Activated CD4-positive, CD25-positive, alpha-beta regulatory T cell (primary cell): ENCODE data around the gene GSE1.
"Not testable (repeated sequence)": the region's sequence is repeated elsewhere in the genome, so short reads cannot be mapped to it uniquely, and the experiment has no call there.

Experiments used
- DNase-seq, 4 experiments: peaks; one replicate each; lab custom pipeline; 2025; lab: John Stamatoyannopoulos, UW

GSE1 gene

DNA sequence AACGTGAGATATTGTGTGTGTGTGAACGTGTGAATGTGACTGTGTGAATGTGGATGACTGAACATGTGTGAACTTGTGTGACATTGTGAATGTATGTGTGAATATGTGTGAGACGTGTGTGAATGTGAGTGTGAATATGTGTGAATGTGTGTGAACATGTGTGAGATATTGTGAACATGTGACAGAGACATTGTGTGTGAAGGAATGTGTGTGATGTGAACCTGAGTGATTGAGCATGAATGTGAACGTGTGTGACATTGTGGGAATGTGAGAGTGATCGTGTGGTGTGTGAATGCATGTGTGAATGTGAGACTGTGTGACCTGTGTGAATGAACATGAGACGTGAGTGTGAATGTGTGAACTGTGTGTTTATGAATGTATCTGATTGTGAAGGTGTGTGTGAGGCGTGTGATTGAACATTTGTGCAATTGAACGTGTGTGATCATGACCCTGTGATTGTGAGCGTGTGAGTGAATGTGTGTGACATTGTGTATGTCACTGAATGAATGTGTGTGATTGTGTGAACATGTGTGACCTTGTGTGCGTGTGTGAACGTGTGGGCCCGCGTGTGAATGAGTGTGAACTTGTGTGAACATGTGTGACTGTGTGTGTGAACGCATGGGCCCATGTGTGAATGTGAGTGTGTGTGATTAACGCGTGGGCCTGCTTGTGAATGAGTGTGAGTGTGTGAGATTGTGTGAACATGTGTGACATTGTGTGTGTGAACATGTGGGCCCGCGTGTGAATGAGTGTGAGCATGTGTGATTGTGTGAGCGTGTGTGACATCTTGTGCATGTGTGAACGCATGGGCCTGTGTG, 23.2 kb upstream of the GSE1 start:
- no peak for DNase-seq

DNA sequence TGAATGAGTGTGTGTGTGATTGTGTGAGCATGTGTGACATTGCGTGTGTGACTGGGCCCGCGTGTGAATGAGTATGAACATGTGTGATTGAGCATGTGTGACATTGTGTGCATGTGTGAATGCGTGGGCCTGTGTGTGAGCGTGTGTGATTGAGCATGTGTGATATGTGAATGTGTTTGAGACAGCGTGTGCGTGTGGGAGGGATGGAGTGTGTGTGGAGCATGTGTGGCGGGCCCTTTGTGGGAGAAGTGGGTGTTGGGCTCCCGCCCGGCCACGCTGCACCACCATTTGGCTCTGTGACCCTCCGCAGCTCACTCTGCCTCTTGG, 22.7 kb upstream of the GSE1 start:
- DNase-seq: no peak

DNA sequence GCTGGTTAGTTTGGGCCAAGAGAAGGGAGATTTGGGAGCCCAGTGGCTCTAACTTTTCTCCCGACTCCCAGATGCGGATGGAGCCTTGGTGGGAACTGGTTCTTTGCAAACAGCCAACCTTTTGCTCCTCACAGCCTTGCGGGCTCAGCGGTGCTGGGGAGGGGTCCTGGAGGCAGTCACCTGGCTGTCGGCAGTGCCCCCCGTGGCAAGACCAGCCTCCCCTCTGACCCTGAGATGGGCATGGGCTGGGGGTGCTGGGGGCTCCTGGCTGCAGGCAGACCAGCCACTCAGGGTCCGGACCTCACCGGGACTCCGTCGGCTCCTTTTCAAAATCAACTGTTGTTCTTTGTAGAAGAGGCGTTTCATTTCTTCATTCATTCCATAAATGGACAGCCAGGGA, 21.7 kb upstream of the GSE1 start:
- no peak for DNase-seq

DNA sequence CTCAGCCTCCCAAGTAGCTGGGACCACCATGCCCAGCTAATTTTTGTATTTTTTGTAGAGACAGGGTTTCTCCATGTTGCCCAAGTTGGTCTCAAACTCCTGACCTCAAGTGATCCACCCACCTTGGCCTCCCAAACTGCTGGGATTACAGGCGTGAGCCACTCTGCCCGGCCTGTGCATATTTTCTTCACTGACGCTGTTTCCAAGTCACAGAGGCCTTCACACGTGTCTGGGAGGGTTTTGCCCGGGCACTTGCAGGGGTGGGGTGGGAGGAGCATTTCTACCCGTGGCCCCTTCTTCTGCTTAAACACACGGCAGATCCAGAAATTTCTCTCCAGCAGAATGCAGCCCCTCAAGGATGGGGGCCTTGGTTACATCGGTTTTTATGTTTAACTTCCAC, 20.8 kb upstream of the GSE1 start:
- DNase-seq: not testable (repeated sequence)

DNA sequence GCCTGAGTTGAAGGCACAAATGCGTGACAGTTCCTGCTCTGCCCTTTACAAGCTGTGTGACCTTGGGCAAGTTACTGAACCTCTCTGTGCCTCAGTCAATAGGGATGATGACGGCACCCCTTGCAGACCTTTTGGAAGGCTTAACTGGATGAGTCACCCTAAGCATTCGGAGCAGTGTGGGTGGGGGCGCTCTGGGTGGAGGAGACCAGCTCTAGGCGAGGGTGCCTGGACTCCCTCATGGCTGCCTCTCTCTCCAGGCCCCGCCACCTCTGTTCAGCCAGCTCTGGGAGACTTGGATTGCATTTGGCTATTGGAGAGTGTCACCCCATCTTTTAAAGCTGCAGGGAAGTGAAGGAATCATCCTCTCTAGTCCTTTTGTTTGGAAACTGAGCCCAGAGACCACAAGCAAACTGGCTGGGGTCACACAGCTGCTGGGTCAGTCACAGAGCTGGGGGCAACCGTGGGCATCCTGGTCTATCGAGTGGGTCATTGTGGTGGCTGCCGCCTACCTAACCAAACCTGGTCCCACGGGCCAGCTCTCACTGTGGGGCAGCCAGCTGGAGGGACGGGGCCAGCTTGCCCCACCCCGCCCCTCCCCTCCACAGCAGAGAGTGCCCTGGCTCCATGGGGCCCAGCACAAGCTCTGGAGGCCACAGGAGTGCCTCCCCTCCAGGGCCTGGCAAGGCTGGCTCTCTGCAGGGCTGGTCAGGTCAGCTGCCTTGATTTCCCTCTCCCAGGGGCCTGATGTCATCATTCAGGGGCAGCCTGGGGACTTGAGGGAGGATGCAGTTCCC, 20.2 kb upstream of the GSE1 start:
- DNase-seq: no peak

DNA sequence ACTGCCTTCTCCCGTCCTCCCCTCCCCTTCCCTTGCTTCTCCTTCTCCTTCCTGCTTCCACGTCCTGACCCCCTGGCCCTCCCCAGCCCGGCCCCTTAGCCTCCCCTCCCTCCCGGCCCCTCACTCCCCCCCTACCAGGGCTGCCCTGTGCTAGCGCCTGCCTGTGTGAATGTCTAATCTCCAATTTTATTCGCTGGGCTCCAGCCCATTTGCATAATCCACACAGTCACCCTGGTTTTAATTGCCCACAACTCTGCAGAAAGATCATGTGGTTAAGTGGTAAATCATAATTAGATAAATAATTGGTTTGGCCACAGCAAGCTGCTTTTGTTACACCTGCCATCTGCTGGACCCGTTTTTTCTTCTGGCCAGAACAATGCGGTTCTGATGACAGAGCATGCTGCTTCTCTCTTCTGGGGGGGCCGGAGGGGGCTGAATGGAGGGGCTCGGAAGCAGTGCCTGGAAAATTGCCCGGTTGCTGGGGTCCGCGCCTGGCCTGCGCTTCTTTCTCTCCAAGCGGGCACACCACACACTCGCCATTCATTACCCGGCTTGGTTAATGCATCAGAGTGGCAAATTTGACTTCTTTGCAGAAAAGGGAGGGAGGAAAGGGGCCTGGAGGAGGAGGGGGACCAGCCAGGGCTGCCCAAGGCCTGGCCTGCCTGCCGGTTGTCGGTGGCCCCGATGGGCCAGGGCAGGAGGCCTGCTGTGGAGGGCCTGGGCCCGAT, 19.5 kb upstream of the GSE1 start:
- DNase-seq: no peak

DNA sequence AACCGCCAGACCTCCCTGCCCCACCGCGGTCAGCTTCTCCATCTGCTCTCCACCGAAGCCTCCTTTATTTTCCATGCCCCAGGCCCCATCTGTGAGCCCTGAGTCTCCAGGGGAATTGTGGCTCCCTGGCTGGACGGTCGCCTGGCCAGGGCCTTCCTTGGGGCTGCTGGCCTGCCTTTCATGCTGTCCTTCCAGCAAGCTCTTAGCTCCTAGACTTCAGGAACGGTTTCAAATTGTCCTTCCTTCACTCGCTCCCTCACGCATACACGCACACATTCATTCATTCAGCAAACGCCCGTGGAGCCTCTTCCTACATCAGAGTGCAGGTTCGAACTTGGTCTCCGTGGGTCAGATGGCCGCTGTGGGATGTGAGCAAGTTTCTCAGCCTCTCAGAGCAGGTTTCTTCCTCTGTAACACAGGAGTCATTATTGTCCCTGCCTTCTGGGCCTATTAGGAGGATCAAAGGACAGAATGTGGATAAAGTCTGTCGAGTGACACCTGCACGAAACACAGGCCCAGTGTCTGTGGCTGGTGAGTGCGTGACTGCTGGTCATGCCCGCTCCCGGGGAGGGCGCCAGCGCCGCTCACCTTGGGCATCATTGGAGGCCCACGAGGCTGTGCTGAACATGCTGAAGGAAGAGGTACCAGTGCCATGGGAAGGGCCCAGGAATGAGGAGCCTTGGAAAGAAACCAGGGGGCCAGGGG, 18.7 kb upstream of the GSE1 start:
- no peak for DNase-seq

DNA sequence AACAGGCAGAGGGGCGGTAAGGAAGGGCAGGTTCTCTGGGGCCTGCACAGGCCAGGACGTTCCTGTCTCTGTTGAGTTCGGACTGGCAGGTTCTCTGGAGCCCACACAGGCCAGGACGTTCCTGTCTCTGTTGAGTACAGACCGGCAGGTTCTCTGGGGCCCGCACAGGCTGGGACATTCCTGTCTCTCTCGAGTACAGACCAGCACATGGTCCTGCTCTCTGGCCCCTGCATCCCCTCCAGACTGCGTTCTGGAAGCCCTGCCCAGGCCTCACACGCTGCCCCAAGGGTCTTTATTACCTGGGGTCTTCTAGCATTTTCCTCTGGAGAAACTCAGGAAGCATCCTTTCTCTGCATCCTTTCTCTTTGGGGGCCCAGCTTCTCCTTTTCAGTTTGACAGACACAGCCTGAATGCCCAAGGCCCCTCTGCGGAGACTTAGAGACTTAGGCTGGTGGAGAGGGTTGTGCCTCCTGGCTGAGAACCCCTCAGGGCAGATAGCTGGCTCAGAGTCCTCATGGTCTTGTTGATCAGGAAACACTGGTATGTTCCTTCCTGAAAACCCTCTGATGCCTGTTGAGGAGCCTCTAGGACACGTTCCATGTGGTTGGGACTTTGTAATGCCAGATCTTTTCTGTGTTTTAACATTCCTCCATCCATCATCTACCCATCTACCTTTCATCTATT, 18.0 kb upstream of the GSE1 start:
- no peak for DNase-seq

DNA sequence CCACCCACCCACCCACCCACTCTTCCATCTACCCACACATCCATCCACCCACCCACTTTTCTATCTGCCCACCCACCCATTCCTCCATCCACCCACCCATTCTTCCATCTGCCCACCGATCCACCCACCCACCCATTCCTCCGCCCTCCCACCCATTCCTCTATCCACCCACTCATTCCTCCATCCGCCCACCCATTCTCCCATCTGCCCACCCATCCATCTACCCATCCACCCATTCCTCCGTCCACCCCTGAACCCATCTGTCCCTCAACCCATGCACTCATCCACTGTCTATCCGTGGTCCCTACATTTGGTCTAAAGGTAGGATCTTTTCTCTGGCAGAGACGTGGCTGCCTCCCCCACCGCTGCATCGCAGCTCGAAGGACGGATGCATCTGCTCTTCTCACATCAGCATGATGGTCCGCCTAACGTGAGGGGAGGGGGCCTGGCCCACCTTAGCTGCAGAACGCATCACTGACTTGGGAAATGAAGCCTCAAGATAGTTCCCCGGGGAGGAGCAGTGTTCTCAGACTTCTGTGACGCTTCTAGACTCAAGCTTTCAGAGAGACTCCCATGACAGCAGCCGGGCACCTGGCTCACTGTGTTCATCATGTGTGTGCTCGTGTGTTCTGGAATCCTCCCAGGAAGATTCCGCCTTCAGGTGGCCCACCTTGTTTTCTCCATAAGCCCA, 17.2 kb upstream of the GSE1 start:
- no peak for DNase-seq

DNA sequence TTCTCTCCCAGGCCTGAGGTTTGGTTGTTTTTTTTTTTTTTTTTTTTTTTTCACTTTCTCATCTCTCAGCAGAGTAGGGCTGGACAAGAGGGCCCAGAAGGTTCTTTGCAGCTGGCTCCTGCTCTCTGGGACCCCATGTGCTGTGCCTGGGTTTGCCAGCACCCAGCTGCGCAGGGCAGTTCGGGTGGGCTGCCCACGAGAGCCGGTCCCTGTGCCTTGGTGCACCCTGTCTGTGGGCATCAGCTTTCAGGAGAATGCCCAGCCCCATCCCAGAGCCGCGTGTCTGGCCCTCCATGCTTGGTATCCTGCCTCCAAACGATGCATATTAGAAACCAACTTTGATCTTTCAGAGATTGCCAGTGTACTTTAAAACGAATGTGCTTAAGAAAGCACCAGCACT, 15.0 kb upstream of the GSE1 start:
- DNase-seq: no peak

DNA sequence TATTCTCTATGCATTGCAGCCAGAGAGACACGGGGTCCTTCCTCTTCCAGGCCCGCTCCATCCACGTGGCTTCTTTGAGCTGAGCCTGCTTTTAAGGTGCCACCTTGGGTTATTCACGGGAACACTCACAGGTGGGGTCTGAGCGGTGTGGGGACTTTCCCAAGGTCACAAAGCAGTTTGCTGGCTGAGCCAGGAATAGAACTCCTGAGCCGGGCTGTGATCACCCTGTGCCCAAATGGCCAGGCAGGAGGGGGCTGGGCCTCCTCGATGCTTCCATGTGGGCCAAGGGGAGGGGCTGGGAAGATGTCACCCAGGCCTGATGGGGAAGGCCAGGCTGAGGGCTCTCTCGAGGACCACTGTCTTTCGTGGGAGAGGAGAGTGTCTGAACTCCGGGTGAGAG, 13.0 kb upstream of the GSE1 start:
- no peak for DNase-seq

DNA sequence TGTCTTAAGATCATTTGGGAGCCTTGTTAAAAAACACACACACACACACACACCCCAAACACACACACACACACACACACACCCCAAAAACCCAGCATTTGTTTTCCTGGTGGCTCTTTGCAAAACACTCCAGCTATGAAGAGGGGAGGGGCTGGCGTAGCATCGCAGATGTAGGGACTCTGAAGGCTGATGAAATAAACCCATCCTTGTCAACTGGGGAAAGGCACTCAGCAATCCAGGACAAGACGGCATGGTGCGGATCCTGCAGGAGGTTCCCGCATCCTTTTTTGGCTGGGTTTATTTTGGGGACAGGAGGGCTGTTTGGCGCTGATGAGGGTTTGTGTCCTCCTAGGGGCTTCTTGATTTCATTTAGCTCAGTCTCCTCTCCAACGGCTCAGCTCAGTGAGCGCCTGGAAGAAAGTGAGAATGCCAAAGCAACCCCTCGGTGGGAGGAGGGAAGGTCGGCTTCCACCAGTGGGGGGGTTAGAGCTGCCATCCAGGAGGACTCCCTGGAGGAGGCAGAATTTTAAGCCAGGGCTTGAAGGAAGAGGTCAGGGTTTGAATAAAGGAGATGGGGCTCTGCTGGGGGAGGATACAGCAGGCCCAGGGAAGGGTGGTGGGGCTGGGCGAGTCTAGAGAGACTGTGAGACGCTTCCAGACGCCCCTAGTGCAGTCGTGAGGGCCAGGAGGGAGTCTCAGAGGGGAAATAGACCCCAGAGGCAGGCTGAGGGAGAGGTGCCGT, 12.4 kb upstream of the GSE1 start:
- no peak for DNase-seq

DNA sequence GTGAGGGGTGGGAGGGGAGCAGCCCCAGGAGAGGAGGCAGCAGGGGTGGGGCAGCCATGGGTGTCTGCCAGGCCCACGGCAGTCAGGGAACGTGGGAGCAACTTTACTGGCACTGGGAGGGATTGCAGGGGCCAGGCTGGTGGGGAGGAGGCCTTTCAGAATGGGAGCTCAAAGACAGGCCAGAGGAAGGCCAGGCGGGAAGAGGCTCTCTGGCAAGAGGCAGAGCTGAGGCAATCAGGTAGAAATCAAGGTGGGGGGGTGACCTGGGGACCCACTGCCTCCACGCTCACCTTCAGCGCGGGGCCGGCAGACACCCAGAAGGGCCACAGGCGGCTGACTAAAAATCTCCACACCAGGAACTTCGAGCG, 11.9 kb upstream of the GSE1 start:
- no peak for DNase-seq

DNA sequence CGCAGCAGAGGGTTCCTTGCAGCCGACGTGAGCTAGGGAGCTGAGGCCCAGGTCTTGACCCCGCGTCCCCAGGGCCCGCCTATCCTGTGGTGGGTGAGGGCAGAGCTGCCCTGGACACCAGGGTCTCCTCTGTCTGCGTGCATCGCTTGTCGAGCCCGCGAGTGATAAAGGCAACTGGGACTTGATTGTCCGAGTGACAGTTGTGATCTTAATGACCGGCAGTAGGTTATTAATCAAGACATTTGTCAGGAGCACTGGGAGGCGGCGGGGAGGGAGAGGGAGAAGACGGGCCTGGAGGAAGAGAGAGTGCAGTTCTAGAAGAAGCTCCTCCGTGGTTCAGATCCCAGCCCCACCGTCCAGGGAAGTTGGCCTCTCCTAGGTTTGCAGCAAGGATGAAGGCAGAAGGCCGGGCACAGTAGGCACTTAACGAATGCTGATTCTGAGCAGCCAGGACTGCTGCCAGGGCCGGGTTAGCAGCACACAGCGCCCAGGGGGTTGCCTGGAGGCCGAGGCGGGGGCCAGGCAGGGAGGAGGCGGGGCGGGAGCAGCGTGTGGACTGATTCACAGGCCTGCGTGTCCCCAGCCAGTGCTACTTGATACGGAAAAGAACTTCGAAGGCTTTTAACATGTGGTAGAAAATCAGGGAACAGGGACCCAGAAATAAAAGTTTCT, 11.3 kb upstream of the GSE1 start:
- DNase-seq: no peak

DNA sequence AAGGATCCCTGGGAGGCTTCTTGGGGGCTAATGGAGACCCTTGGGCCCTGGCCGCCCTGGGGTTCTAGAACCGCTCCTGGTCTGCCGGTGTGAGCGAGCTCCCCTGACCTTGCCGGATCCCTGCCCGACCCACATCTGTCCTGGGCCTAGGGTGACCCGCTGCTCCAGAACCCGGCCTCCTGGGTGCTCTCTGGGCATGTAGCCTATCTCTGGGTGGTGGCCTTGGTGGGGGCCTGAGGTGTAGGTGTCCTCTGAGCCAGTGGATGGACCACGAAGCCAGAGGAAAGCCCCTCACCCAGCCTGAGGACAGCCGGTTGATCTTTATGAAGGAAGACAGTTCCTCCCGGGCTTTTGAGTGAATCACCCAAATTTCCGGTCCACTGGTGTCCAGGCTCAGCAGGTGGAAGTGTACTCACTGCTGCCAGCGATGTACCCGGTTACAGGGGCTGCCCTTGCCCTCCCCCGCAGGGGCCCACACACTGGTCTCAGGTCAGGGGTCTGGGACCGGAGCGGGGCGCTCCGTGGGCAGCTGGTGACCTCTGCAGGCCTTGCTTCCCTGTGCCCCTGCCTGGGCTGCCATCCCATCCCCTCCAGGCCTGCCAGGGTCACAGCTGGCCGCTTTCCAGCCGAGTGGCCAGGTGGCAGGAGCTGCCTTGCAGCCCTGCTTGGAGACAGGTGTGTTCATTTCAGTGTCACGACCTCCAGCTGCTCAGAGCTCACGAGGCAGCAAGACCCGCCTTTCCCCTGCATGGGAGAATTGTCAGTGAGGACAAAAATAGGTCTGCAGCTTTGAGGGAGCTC, 10.5 kb upstream of the GSE1 start:
- no peak for DNase-seq

DNA sequence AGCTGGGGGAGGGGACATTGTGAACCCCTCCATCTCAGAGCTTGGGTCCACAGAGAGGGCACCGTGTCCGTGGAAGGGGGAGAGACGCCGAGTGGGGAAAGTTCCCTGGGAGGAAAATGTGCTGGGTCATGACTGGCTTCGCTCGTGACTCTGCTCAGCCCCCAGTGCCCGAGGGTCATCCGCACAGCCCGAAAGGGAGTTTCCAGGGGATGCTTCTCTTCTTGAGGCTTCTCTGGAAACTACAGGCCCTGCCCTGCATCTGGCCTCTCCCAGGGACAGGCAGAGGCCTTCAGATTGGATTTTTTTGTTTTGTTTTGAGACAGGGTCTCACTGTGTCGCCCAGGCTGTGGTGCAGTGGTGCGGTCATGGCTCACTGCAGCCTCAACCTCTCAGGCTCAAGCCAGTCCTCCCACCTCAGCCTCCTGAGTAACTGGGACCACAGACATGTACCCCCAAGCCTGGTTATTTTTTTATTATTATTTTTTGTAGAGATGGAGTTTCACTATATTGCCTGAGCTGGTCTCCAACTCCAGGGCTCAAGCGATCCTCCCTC, 9.8 kb upstream of the GSE1 start:
- no peak for DNase-seq

DNA sequence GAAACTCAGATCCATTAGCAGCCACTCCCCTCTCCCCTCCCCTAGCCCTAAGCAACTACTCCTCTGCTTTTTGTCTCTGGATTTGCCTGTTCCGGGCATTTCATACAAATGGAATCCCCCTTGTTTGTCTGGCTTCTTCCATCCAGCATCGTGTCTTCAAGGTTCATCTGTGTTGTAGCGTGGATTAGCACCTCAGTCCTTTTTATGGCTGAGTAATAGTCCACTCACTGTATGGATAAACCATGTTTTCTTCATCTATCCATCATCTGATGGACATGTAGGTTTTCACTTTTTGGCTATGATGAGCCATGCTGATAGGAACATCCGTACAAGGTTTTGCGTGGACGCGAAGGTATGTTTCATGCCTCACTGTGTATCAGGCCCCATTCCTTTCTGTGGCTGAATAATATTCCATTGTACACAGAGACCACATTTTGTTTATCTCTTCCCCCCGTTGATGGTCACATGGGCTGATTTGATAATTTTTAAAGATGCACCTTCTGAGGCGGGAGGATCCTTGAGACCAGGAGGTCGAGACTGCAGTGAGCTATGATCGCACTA, 8.9 kb upstream of the GSE1 start:
- DNase-seq: no peak
